ENCODE data around the gene ACSL6.

Gene ACSL6

GRCh38 chr5:131996210-131997025, 15.0 kb downstream of the ACSL6 start:
- H3K9me3 ChIP-seq = no peaks in the 10 kb centered on the region
- H3K27me3 ChIP-seq = no peaks in the 10 kb centered on the region
- peaks cover 4% of the 10 kb centered on the region; the same call in 1 of the 2 replicates for H4K20me1 ChIP-seq
- peaks cover 72% of the 10 kb centered on the region for H3K4me1 ChIP-seq
- peak overlapping the region; percentile 88 for H3K4me2 ChIP-seq
- peak overlapping the region; percentile 53; the same call in 1 of the 2 replicates for H3K9ac ChIP-seq
- no peaks in the 10 kb centered on the region for H3K36me3 ChIP-seq
- no peak for TF ChIP-seq Cebpa-rat (IDR thresholded peaks at IDR 0.05)
- no peak overlapping the region for H3K4me3 ChIP-seq
- peak overlapping the region; percentile 46; the same call in 1 of the 2 replicates for H3K27ac ChIP-seq

GRCh38 chr5:131994533-131995226, 16.8 kb downstream of the ACSL6 start:
- H4K20me1 ChIP-seq = no peaks in the 10 kb centered on the region
- H3K4me2 ChIP-seq = peak overlapping the region; percentile 88

GRCh38 chr5:131994090-131994489, 17.4 kb downstream of the ACSL6 start:
- H3K9me3 ChIP-seq = no peaks in the 10 kb centered on the region
- H3K27me3 ChIP-seq = no peaks in the 10 kb centered on the region
- H3K4me1 ChIP-seq = peaks cover 49% of the 10 kb centered on the region
- H3K27ac ChIP-seq = no peak overlapping the region
- no peak overlapping the region for H3K9ac ChIP-seq
- peak overlapping the region; percentile 88; the same call in 1 of the 2 replicates for H3K4me2 ChIP-seq
- H4K20me1 ChIP-seq = no peaks in the 10 kb centered on the region
- no peaks in the 10 kb centered on the region for H3K36me3 ChIP-seq
- no peak overlapping the region for H3K4me3 ChIP-seq
- TF ChIP-seq Cebpa-rat (IDR thresholded peaks at IDR 0.05) = no peak

More at GRCh38 chr5:131994533-131995226, 16.8 kb downstream of the ACSL6 start:
- Histone ChIP-seq H3K27me3 (no peaks in the 10 kb centered on the region), H3K4me1 (peaks cover 55% of the 10 kb centered on the region), H3K27ac (no peak overlapping the region), H3K9me3 (no peaks in the 10 kb centered on the region), H3K4me3 (no peak overlapping the region), H3K9ac (no peak overlapping the region), H3K36me3 (no peaks in the 10 kb centered on the region)
- TF ChIP-seq Cebpa-rat (IDR thresholded peaks at IDR 0.05) = no peak

- no peak for TF ChIP-seq Cebpa-rat (IDR thresholded peaks at IDR 0.05)
- no peaks in the 10 kb centered on the region for H4K20me1 ChIP-seq
- H3K27me3 ChIP-seq = no peaks in the 10 kb centered on the region
- H3K9ac ChIP-seq = no peak overlapping the region
- no peaks in the 10 kb centered on the region for H3K9me3 ChIP-seq
- H3K36me3 ChIP-seq = no peaks in the 10 kb centered on the region
- H3K4me3 ChIP-seq = no peak overlapping the region
- peaks cover 45% of the 10 kb centered on the region for H3K4me1 ChIP-seq
- no peak overlapping the region for H3K4me2 ChIP-seq
- no peak overlapping the region for H3K27ac ChIP-seq
Observed at GRCh38 chr5:131993676-131994075, 17.8 kb downstream of the ACSL6 start.

GRCh38 chr5:131992370-131992769, 19.1 kb downstream of the ACSL6 start:
- H3K9me3 ChIP-seq = no peaks in the 10 kb centered on the region
- H3K36me3 ChIP-seq = no peaks in the 10 kb centered on the region
- H3K27ac ChIP-seq = no peak overlapping the region
- no peaks in the 10 kb centered on the region for H3K27me3 ChIP-seq
- TF ChIP-seq Cebpa-rat (IDR thresholded peaks at IDR 0.05) = no peak
- no peak overlapping the region for H3K4me3 ChIP-seq
- H3K9ac ChIP-seq = no peak overlapping the region
- no peaks in the 10 kb centered on the region for H4K20me1 ChIP-seq
- H3K4me2 ChIP-seq = no peak overlapping the region
- peaks cover 32% of the 10 kb centered on the region for H3K4me1 ChIP-seq

- Histone ChIP-seq H3K9me3 (no peaks in the 10 kb centered on the region), H3K27me3 (no peaks in the 10 kb centered on the region), H3K4me3 (no peak overlapping the region), H4K20me1 (no peaks in the 10 kb centered on the region), H3K36me3 (no peaks in the 10 kb centered on the region), H3K4me2 (no peak overlapping the region), H3K27ac (no peak overlapping the region), H3K9ac (no peak overlapping the region), H3K4me1 (peaks cover 26% of the 10 kb centered on the region)
- no peak for TF ChIP-seq Cebpa-rat (IDR thresholded peaks at IDR 0.05)
Observed at GRCh38 chr5:131991593-131992324, 19.7 kb downstream of the ACSL6 start.

GRCh38 chr5:131990716-131991115, 20.7 kb downstream of the ACSL6 start:
- Histone ChIP-seq H3K4me2 (no peak overlapping the region), H3K36me3 (no peaks in the 10 kb centered on the region), H3K27me3 (no peaks in the 10 kb centered on the region), H4K20me1 (no peaks in the 10 kb centered on the region), H3K27ac (no peak overlapping the region), H3K9ac (no peak overlapping the region), H3K9me3 (no peaks in the 10 kb centered on the region), H3K4me1 (peaks cover 15% of the 10 kb centered on the region), H3K4me3 (no peak overlapping the region)
- no peak for TF ChIP-seq Cebpa-rat (IDR thresholded peaks at IDR 0.05)

GRCh38 chr5:131988601-131989000, 22.9 kb downstream of the ACSL6 start:
- no peak for TF ChIP-seq Cebpa-rat (IDR thresholded peaks at IDR 0.05)
- Histone ChIP-seq H3K4me3 (no peak overlapping the region), H3K27me3 (no peaks in the 10 kb centered on the region), H3K36me3 (no peaks in the 10 kb centered on the region), H3K9me3 (no peaks in the 10 kb centered on the region), H3K4me2 (no peak overlapping the region), H3K4me1 (0 out of 2 replicates have a peak, but pooled peaks cover 2% of the 10 kb centered on the region), H4K20me1 (no peaks in the 10 kb centered on the region), H3K9ac (no peak overlapping the region), H3K27ac (no peak overlapping the region)

- Histone ChIP-seq H4K20me1 (no peaks in the 10 kb centered on the region), H3K4me3 (no peak overlapping the region), H3K36me3 (no peaks in the 10 kb centered on the region), H3K9ac (no peak overlapping the region), H3K4me2 (no peak overlapping the region), H3K9me3 (no peaks in the 10 kb centered on the region), H3K27ac (no peak overlapping the region), H3K27me3 (no peaks in the 10 kb centered on the region), H3K4me1 (peaks cover 8% of the 10 kb centered on the region; the same call in 1 of the 2 replicates)
- no peak for TF ChIP-seq Cebpa-rat (IDR thresholded peaks at IDR 0.05)
Observed at GRCh38 chr5:131987251-131987650, 24.2 kb downstream of the ACSL6 start.

All from BLaER1 (cell line).